ENCODE data around the gene SRP19. TPM values are rescaled to one million over a fixed set of nuclear protein-coding genes. Genes with fewer than 3 reads are reported as not detected.
A peak's percentile ranks its signal among the peaks of the same experiment; 100 is the strongest.

SRP19 gene
- total and polyA plus RNA-seq, 10 of the 15 experiments (the other 5 are each of a cell fraction or from before 2014, with no cell fraction given) = 43.4 to 379 (median 156) TPM

- Histone ChIP-seq H3K36me3 (ENCODE audit: control insufficient read depth in 2 of 2, insufficient read depth in 2 of 2, low read length in 1 of 2) (peaks cover 5 to 24% of the 10 kb centered on the region in 2 experiments; a peak in 3 of 4 replicates), H4K20me1 (ENCODE audit: control insufficient read depth, insufficient read depth) (no peaks in the 10 kb centered on the region), H3K27ac (ENCODE audit: control insufficient read depth, insufficient read depth) (no peak overlapping the region), H3K79me2 (ENCODE audit: control insufficient read depth, insufficient read depth, low read length) (peaks cover 38% of the 10 kb centered on the region), H3K4me1 (ENCODE audit: control insufficient read depth, insufficient read depth, low read length) (peaks cover 14% of the 10 kb centered on the region), H3K4me3 (no peak overlapping the region), H3K27me3 (replicated peaks in 1 of 2; ENCODE audit: control insufficient read depth in 2 of 2, insufficient read depth in 2 of 2, low read length in 1 of 2) (no peaks in the 10 kb centered on the region), H3K4me2 (ENCODE audit: control insufficient read depth, insufficient read depth) (no peak overlapping the region), H2AFZ (ENCODE audit: control insufficient read depth, low read depth, low read length) (no peak overlapping the region), H3K9ac (ENCODE audit: control insufficient read depth, insufficient read depth, low read length) (no peak overlapping the region), H3K9me3 (replicated peaks; ENCODE audit: control insufficient read depth, insufficient read depth, low read length) (no peaks in the 10 kb centered on the region)
- CTCF ChIA-PET = interaction anchor here (0.6 to 1.6 kb wide), 4 partner anchors 13 to 689 kb away, joined by 3 to 4 read pairs (median 3); no protein-coding TSS in a partner anchor
- in situ Hi-C loops (cut with MboI) (no loop called here), intact Hi-C loops (cut with micrococcal nuclease; ENCODE audit: unreplicated experiment) (no loop called here)
- TF ChIP-seq GABPA (IDR thresholded peaks at IDR 0.05; ENCODE audit: low read depth) (no peak), ZNF384 (IDR thresholded peaks at IDR 0.05; ENCODE audit: borderline replicate concordance, low read depth, low read length) (no peak), TCF7 (IDR thresholded peaks at IDR 0.05; ENCODE audit: borderline replicate concordance) (no peak)
- ATAC-seq (no peak), FAIRE-seq (no peak), DNase-seq (ENCODE audit: low read depth, low spot score) (no peak)
- RAD21 ChIA-PET (ENCODE audit: unreplicated experiment) = interaction anchor here (1.0 kb wide), 1 partner anchor 17 kb away, joined by 3 read pairs; no protein-coding TSS in a partner anchor
- WGBS (ENCODE audit: insufficient coverage, insufficient replicate concordance, low lambda C conversion rate, missing lambda C conversion rate) = 100% methylated on average over 3 of the region's 3 CpGs
- no TSS peak for BruUV-seq (replicated peaks)
- POLR2A ChIA-PET = no interaction called here
- SMC1A ChIA-PET (ENCODE audit: uncharacterized antibody, unreplicated experiment) = interaction anchor here (0.7 to 2.3 kb wide), 4 partner anchors 12 to 102 kb away, joined by 3 to 9 read pairs (median 4); no protein-coding TSS in a partner anchor
These were observed 4.0 kb downstream of the SRP19 start for GRCh38 chr5:112865128-112865527.

DNA sequence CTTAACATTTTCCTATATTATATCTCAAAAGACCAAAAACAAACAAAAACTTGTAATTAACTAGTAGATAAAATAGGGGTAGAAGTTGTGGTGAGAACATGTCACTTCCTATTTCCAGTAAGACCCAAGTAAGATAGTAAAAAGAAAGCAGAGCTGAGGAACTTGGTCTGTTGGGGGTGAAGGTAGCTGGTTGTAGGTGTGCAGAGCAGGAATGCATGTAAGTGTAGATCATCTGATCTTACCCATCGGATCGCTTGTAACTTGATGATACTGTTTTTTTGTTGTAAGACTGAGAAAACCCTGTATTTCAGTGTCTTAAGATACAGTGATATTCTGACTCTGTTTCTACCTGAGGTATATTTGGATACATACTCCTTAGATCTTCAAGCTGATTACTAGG is 5.7 kb downstream of the SRP19 start:
- ChIA-PET RAD21 (ENCODE audit: unreplicated experiment) (no interaction called here), POLR2A (interaction anchor here (1.3 kb wide), 1 partner anchor 53 kb away, joined by 4 read pairs; no protein-coding TSS in a partner anchor), CTCF (interaction anchor here (0.8 to 0.9 kb wide), 2 partner anchors 45 to 97 kb away, joined by 3 read pairs; no protein-coding TSS in a partner anchor), SMC1A (ENCODE audit: uncharacterized antibody, unreplicated experiment) (interaction anchor here (1.0 to 2.3 kb wide), 6 partner anchors 8 to 343 kb away, joined by 3 to 9 read pairs (median 6); no protein-coding TSS in a partner anchor)
- Histone ChIP-seq H3K79me2 (ENCODE audit: control insufficient read depth, insufficient read depth, low read length) (peaks cover 27% of the 10 kb centered on the region), H4K20me1 (ENCODE audit: control insufficient read depth, insufficient read depth) (no peaks in the 10 kb centered on the region), H3K4me1 (ENCODE audit: control insufficient read depth, insufficient read depth, low read length) (peaks cover 17% of the 10 kb centered on the region), H3K9me3 (replicated peaks; ENCODE audit: control insufficient read depth, insufficient read depth, low read length) (no peaks in the 10 kb centered on the region), H3K4me3 (no peak overlapping the region), H3K4me2 (ENCODE audit: control insufficient read depth, insufficient read depth) (no peak overlapping the region), H3K27ac (ENCODE audit: control insufficient read depth, insufficient read depth) (no peak overlapping the region), H3K27me3 (replicated peaks in 1 of 2; ENCODE audit: control insufficient read depth in 2 of 2, insufficient read depth in 2 of 2, low read length in 1 of 2) (no peaks in the 10 kb centered on the region), H2AFZ (ENCODE audit: control insufficient read depth, low read depth, low read length) (no peak overlapping the region), H3K9ac (ENCODE audit: control insufficient read depth, insufficient read depth, low read length) (no peak overlapping the region), H3K36me3 (ENCODE audit: control insufficient read depth in 2 of 2, insufficient read depth in 2 of 2, low read length in 1 of 2) (peaks cover 8 to 30% of the 10 kb centered on the region in 2 experiments)
- TF ChIP-seq SPI1 (IDR thresholded peaks at IDR 0.05; ENCODE audit: borderline replicate concordance, insufficient read depth, low read depth, low read length) (peak; percentile 16; the same call in 1 of the 2 replicates), KLF5 (IDR thresholded peaks at IDR 0.05; ENCODE audit: partially characterized antibody) (no peak)
- DNase-seq (ENCODE audit: low read depth, low spot score) (no peak), FAIRE-seq (no peak), ATAC-seq (peak; percentile 31; the same call in 1 of the 3 replicates)
- in situ Hi-C loops (cut with MboI) (no loop called here), intact Hi-C loops (cut with micrococcal nuclease; ENCODE audit: unreplicated experiment) (no loop called here)
- WGBS (ENCODE audit: insufficient coverage, insufficient replicate concordance, low lambda C conversion rate, missing lambda C conversion rate) = 86% methylated on average over 2 of the region's 2 CpGs
- no TSS peak for BruUV-seq (replicated peaks)

All from GM12878 (cell line).